Memory B cell (primary cell): ENCODE data around the gene PTGDS.

Experiments used
- ATAC-seq: fragments of 150-1000 bp; cut with Tn5 transposase; 2 replicates; pipeline ENCODE4 v1.10.0; 2021; ENCODE audit warnings: low read depth, mild to moderate bottlenecking, moderate library complexity
- DNase-seq, 2 donors: peaks; one replicate each; pipeline ENCODE4 v3.0.0; 2022; ENCODE audit warnings: low spot score in 2 of 2
- H3K27ac Mint-ChIP-seq: one replicate; pipeline ENCODE4 v1.8.0; 2022; ENCODE audit warnings: mild to moderate bottlenecking, moderate library complexity, mixed read lengths
- H3K27me3 Mint-ChIP-seq: one replicate; pipeline ENCODE4 v1.8.0; 2022; ENCODE audit warnings: mixed read lengths
- H3K36me3 Mint-ChIP-seq: one replicate; pipeline ENCODE4 v1.8.0; 2022; ENCODE audit warnings: mild to moderate bottlenecking, mixed read lengths
- H3K4me1 Mint-ChIP-seq: one replicate; pipeline ENCODE4 v1.8.0; 2022; ENCODE audit warnings: mixed read lengths
- H3K4me3 Mint-ChIP-seq: one replicate; pipeline ENCODE4 v1.8.0; 2022; ENCODE audit warnings: mild to moderate bottlenecking, moderate library complexity, mixed read lengths
- H3K9me3 Mint-ChIP-seq: one replicate; pipeline ENCODE4 v1.8.0; 2022; ENCODE audit warnings: mixed read lengths

Gene PTGDS

DNA sequence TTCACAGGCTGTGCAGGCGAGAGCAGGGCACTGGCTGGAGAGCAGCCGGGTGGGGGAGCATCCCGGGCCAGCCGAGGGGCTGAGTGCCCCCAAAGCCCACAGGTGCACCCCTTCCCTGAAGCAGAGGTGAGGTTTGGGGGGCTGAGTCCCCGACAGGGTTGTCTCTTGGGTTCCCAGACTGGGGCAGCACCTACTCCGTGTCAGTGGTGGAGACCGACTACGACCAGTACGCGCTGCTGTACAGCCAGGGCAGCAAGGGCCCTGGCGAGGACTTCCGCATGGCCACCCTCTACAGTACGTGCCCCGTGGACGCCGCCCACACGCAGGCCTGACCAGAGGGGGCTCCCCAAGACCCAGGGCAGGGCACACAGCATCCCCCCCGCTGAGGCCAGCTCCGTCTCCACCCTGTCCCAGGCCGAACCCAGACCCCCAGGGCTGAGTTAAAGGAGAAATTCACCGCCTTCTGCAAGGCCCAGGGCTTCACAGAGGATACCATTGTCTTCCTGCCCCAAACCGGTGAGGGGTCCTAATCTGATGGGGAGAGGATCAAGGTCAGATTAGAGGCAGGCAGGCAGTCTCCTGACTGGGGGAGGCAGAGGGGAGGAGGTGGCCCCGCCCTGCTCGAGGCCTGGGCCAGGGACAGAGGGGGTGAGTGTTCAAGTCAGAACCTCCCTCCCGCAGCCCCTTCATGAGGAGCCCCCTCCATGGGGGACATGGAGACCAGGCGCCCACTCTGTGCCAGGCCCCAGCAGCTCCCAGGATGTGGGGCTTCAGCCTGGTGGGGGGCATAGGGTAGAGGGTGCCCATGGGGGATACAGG is 2.7 kb downstream of the PTGDS start:
- DNase-seq, result no peak
- peaks cover 16% of the 10 kb centered on the region for H3K27me3 Mint-ChIP-seq
- H3K9me3 Mint-ChIP-seq, result no peaks in the 10 kb centered on the region
- ATAC-seq, result no peak
- peaks cover 2% of the 10 kb centered on the region for H3K36me3 Mint-ChIP-seq
- H3K27ac Mint-ChIP-seq, result no peak overlapping the region
- no peak overlapping the region for H3K4me3 Mint-ChIP-seq
- H3K4me1 Mint-ChIP-seq, result peaks cover 4% of the 10 kb centered on the region

DNA sequence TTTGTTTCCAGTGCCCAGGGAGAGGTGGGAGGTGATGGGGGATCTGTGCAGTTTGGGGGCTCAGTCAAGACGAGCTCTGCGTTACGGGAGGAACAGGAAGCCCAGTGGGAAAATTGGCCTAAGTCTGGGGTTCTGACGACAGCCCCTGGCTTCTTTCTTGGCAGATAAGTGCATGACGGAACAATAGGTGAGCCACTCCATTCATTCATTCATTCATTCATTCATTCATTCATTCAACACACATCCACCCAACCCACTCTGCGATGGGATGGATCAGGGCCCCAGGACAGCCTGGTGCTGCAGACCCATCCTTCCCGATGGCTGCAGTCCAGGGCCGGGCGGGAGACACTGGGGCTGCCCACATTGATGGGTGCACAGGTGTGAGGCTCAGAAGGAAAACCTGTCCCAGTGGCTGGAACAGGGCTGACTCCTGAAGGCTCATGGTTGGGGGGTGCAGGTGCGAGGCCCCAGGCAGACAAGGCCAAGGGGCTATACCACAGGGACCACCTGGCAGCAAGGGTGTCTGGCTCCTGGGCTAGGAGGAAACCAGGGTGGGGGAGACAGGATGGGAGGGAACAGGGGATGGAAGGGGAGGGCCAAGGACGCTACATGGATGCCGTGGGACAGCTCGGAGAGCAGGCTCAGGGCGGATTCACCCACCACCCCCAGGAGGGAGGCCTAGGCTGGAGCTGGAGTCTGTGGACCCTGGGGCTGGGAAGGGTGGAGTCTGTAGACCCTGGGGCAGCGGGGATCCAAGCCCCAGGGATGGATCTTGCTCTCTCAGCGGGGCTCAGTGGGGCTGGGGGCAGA is 3.6 kb downstream of the PTGDS start:
- no peak for ATAC-seq
- H3K27ac Mint-ChIP-seq, result no peak overlapping the region

GRCh38 chr9:136981588-136982231 is 4.4 kb downstream of the PTGDS start:
- no peak for DNase-seq
- H3K36me3 Mint-ChIP-seq, result peaks cover 2% of the 10 kb centered on the region
- H3K4me3 Mint-ChIP-seq, result no peak overlapping the region

More for the DNA sequence above, 3.6 kb downstream of the PTGDS start:
- no peak overlapping the region for H3K4me3 Mint-ChIP-seq
- H3K9me3 Mint-ChIP-seq, result no peaks in the 10 kb centered on the region
- peaks cover 16% of the 10 kb centered on the region for H3K27me3 Mint-ChIP-seq
- peaks cover 4% of the 10 kb centered on the region for H3K4me1 Mint-ChIP-seq
- no peak for DNase-seq
- peaks cover 2% of the 10 kb centered on the region for H3K36me3 Mint-ChIP-seq

DNA sequence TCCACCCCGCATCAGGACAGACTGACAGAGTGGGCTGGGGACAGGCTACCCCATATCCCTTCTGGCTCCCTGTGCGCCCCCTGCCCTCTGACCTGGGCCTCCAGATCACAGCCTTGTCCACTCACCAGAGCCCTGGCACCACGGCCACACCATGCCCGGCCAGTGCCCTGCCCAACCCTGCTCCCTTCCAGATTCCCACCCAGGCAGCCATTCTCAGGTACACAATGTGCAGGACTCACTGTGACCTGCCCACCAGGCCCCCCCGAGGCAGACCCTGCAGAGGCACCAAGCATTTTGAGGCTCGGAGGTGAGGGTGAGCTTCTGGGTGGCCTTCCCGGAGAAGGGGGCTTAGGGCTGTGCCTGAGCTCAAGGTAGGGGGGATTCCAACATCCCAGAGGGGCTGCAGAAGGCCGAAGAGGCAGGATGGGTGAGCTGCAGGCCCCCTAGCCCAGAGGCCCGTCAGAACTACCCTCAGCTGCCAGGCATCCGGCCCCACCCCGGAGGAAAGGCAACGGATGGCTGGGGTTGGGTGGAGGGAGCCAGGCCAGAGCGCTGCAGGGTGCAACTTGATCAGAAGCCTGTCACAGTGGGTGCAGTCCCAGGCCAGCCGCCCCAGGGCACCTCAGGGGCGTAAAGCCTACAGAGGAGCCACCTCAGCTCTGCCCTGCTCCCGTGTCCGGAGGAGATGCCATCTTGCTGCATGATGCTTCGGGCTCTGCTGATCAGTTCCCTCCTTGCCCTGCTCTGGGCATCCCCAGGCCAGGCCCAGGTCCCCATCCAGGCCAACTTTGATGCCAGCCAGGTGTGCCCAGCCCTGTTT is 5.1 kb downstream of the PTGDS start, which contains the start of gene LCNL1:
LCNL1 (plus strand) TSS at position 762 of the 820 bp plus-strand sequence. CDS start 594 bp downstream, outside the sequence.
- Mint-ChIP-seq H3K36me3 (peaks cover 2% of the 10 kb centered on the region), H3K4me1 (peaks cover 4% of the 10 kb centered on the region), H3K27ac (no peak within 1 kb of the TSS), H3K9me3 (no peaks in the 10 kb centered on the region), H3K27me3 (peaks cover 17% of the 10 kb centered on the region), H3K4me3 (no peak within 1 kb of the TSS)
- ATAC-seq (no peak), DNase-seq (no peak)

More at GRCh38 chr9:136981588-136982231, 4.4 kb downstream of the PTGDS start:
- Mint-ChIP-seq H3K4me1 (peaks cover 4% of the 10 kb centered on the region), H3K27me3 (peaks cover 16% of the 10 kb centered on the region), H3K27ac (no peak overlapping the region), H3K9me3 (no peaks in the 10 kb centered on the region)
- ATAC-seq, result no peak

GRCh38 chr9:136983167-136983566 is 5.9 kb downstream of the PTGDS start:
- H3K4me3 Mint-ChIP-seq, result no peak overlapping the region
- H3K27me3 Mint-ChIP-seq, result peaks cover 20% of the 10 kb centered on the region
- DNase-seq, result no peak
- H3K27ac Mint-ChIP-seq, result no peak overlapping the region
- peaks cover 2% of the 10 kb centered on the region for H3K36me3 Mint-ChIP-seq
- H3K9me3 Mint-ChIP-seq, result no peaks in the 10 kb centered on the region
- peaks cover 4% of the 10 kb centered on the region for H3K4me1 Mint-ChIP-seq
- ATAC-seq, result no peak

GRCh38 chr9:136983656-136984314 is 6.5 kb downstream of the PTGDS start:
- Mint-ChIP-seq H3K4me1 (peaks cover 4% of the 10 kb centered on the region), H3K4me3 (no peak overlapping the region), H3K27me3 (peaks cover 20% of the 10 kb centered on the region), H3K27ac (no peak overlapping the region), H3K36me3 (peaks cover 2% of the 10 kb centered on the region), H3K9me3 (no peaks in the 10 kb centered on the region)
- ATAC-seq (no peak), DNase-seq (no peak)

GRCh38 chr9:136984464-136985026 is 7.2 kb downstream of the PTGDS start:
- Mint-ChIP-seq H3K9me3 (no peaks in the 10 kb centered on the region), H3K27ac (no peak overlapping the region), H3K36me3 (peaks cover 2% of the 10 kb centered on the region), H3K27me3 (peaks cover 20% of the 10 kb centered on the region), H3K4me3 (no peak overlapping the region), H3K4me1 (peaks cover 4% of the 10 kb centered on the region)
- DNase-seq (no peak), ATAC-seq (no peak)

GRCh38 chr9:136985027-136985602 is 7.8 kb downstream of the PTGDS start:
- peak; percentile 22 for ATAC-seq

DNA sequence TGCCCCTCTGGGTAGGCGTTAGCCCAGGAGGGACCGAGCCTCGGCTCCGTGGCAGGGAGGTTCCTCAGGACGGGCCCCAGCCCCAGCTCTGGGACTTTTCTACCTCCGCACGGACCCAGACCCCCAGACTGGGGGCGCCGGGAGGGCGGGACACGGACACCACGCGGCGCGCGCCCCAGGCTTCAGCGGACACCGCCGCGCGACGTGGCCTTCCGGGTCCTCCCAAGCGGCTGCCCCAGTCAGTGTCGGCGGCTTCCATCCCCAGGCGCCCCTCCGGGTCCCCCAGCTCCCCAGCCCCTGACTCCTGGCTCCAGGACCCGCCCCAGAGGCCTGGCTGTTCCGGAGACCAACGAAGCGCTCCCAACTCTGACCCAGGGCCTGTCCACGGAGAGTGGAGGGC is 8.5 kb downstream of the PTGDS start:
- peaks cover 16% of the 10 kb centered on the region for H3K27me3 Mint-ChIP-seq
- DNase-seq, result no peak
- H3K9me3 Mint-ChIP-seq, result no peaks in the 10 kb centered on the region
- H3K27ac Mint-ChIP-seq, result no peak overlapping the region
- no peak overlapping the region for H3K4me3 Mint-ChIP-seq
- H3K36me3 Mint-ChIP-seq, result peaks cover 2% of the 10 kb centered on the region
- peaks cover 6% of the 10 kb centered on the region for H3K4me1 Mint-ChIP-seq
- no peak for ATAC-seq

More at GRCh38 chr9:136985027-136985602, 7.8 kb downstream of the PTGDS start:
- no peaks in the 10 kb centered on the region for H3K9me3 Mint-ChIP-seq
- no peak for DNase-seq
- peaks cover 2% of the 10 kb centered on the region for H3K36me3 Mint-ChIP-seq
- H3K4me1 Mint-ChIP-seq, result peaks cover 4% of the 10 kb centered on the region
- H3K27me3 Mint-ChIP-seq, result peaks cover 20% of the 10 kb centered on the region
- no peak overlapping the region for H3K27ac Mint-ChIP-seq
- H3K4me3 Mint-ChIP-seq, result no peak overlapping the region

- H3K36me3 Mint-ChIP-seq, result peaks cover under 1% of the 10 kb centered on the region
- DNase-seq, result no peak
Observed at GRCh38 chr9:136988872-136989271, 11.6 kb downstream of the PTGDS start.

GRCh38 chr9:136990242-136990911 is 13.1 kb downstream of the PTGDS start:
- no peak for DNase-seq
- H3K4me1 Mint-ChIP-seq, result peaks cover 7% of the 10 kb centered on the region
- peaks cover 9% of the 10 kb centered on the region for H3K27me3 Mint-ChIP-seq
- no peak for ATAC-seq
- no peaks in the 10 kb centered on the region for H3K9me3 Mint-ChIP-seq
- H3K4me3 Mint-ChIP-seq, result peak overlapping the region; percentile 53
- H3K27ac Mint-ChIP-seq, result no peak overlapping the region
- no peaks in the 10 kb centered on the region for H3K36me3 Mint-ChIP-seq

More at GRCh38 chr9:136988872-136989271, 11.6 kb downstream of the PTGDS start:
- Mint-ChIP-seq H3K4me3 (no peak overlapping the region), H3K27me3 (peaks cover 12% of the 10 kb centered on the region), H3K9me3 (no peaks in the 10 kb centered on the region), H3K27ac (no peak overlapping the region), H3K4me1 (peaks cover 10% of the 10 kb centered on the region)
- no peak for ATAC-seq
